DOHH2 (cell line): ENCODE data around the gene PPP2R5B.

ENCODE experiments used
- CTCF ChIP-seq: fragments of 200-600 bp; sonication (generic); IDR thresholded peaks from one replicate; pipeline ENCODE4 v1.5.1; 2014; ENCODE audit warnings: antibody characterized with exemption, mild to moderate bottlenecking, low read depth, low read length; ENCODE audit not compliant: poor library complexity, severe bottlenecking
- EZH2phosphoT487 ChIP-seq: fragments of 200-600 bp; sonication (generic); IDR thresholded peaks from 2 replicates; pipeline ENCODE4 v1.6.1; 2017; ENCODE audit warnings: borderline replicate concordance, mild to moderate bottlenecking, antibody characterized with exemption, low read length, moderate library complexity, mixed read lengths

GRCh38 chr11:64921384-64921783 is 3.1 kb upstream of the PPP2R5B start:
- TF ChIP-seq CTCF (no peak), EZH2phosphoT487 (no peak)
